Measurements from ENCODE around the gene PIK3R3. TPM values are rescaled to one million over a fixed set of nuclear protein-coding genes. Genes with fewer than 3 reads are reported as not detected.

Gene PIK3R3
- total RNA-seq, 4 donors from 2014 or later, result 21.9 to 123 (median 39.2) TPM

GRCh38 chr1:46134660-46135331 lies 2.4 kb upstream of the PIK3R3 start:
- no peak for TF ChIP-seq CTCF (IDR thresholded peaks at IDR 0.05)
- DNase-seq (ENCODE audit: low spot score) (no peak), ATAC-seq (ENCODE audit: low FRiP score) (peak; percentile 12)

DNA sequence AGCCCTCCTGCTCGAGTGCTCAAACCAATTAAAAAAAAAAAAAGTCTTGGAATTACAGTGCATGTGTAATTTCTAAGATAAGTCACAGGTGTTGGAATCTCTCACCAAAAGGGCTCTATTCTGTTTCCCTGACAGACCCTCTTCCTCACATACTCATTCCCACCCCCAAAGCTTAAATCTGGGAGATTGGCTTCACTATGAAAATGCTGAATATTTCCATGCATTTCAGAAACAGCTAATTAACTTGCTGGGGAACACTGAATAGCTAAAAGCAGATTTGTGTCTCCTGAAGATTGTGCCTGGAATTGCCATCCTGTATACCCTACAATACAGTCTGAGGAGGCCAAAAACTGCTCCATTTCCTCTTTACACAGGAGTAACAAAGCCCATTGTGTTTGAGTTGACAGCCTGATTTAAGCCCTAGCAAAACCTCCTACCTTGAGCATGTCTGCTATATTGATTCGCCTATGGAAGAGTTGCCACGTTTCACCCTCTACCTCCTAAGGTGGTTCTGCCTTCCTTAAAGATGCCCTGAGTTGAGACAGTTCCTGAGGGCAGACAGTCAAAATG lies 1.4 kb upstream of the PIK3R3 start:
- ATAC-seq (ENCODE audit: low FRiP score) (no peak), DNase-seq (ENCODE audit: low spot score) (no peak)
- TF ChIP-seq CTCF (IDR thresholded peaks at IDR 0.05), result no peak

DNA sequence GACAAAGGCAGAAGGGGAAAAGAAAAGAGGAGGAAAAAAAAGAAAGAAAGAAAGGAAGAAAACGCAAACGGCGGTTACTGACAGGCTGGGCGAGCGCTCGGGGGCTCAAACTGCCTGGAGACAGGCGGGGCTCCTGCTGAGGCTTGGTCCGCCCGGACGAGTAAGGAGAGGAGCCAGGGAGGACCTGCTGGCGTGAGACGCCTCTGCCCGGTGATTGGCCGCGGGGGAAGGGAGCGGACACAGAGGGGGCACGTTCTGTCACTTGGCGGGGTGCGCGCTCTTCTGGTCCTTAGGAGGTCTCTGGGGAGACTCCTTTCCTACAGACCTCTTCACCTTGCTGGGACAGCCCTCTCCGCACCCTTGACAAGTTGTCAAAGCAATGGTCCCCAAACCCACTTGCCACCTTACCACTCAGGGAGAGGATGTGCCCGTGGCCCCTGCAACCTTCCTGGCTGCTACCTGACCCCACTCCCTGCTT lies 791 bp upstream of the PIK3R3 start:
- ATAC-seq (ENCODE audit: low FRiP score) (peak; percentile 38), DNase-seq (ENCODE audit: low spot score) (peak; percentile 28)
- no peak for TF ChIP-seq CTCF (IDR thresholded peaks at IDR 0.05)

DNA sequence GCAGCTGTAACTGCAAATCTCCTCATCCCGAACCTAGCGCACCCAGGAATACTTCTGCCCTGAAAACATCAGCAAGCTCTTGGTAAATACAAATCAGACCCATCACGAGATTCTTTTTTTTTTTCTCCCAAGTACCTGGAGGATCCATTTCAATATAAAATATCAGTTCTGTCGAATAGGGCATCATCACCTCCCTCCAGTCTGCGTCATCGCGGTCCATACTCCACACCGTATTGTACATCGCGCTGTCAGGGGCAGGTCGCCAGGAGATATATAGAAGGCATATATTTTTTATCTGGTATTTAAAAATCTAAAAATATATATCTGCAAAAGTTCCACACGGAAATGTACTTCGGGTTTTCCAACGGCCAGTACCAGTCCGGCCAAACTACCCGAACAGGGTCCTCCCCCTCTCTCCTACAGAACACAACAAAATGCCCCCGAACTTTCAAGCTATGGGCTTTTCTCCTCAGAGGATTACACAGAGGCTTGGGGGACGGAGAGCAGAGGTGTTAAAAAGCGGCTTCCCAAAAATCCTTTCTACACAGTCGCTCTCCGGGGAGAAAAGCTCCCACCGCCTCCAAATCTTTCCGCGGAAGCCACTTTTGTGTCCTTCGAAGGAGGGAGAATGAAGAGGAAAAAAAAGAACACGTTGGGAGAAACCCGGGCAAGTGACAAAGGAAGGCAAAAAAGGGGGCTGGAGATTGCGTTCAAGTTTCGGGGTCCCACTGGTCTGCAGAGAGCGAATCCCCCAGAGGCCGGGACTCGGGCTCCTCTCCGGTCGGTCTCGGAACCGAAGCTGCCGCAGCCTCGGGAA lies 509 bp downstream of the PIK3R3 start:
- no peak for DNase-seq (ENCODE audit: low spot score)
- no peak for TF ChIP-seq CTCF (IDR thresholded peaks at IDR 0.05)
- no peak for ATAC-seq (ENCODE audit: low FRiP score)

GRCh38 chr1:46131093-46131492 lies 1.3 kb downstream of the PIK3R3 start:
- no peak for TF ChIP-seq CTCF (IDR thresholded peaks at IDR 0.05)
- DNase-seq (ENCODE audit: low spot score), result no peak
- ATAC-seq (ENCODE audit: low FRiP score), result no peak

DNA sequence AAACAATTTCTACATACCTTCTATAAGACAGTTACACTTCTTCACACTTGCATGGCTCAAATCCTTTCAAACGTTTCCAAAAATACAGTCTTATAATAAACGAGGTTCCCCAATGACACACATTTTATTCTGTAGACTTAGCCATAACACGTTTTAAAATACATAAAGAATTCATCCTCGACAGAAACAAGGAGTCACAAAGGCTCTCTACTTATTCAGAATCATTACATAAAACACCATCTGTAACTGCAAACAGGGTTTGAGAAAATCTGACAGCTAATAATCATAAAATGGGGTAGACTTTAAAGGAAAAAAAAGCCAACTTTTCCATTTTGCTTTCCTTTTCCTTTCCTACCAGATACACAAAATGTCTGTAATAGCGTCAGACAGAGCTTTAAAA lies 1.8 kb downstream of the PIK3R3 start:
- DNase-seq (ENCODE audit: low spot score), result no peak
- TF ChIP-seq CTCF (IDR thresholded peaks at IDR 0.05), result no peak
- no peak for ATAC-seq (ENCODE audit: low FRiP score)

All from omental fat pad (tissue), 4 donors.